Measurements from ENCODE around the gene ARHGDIG.

- TF ChIP-seq CTCF (IDR thresholded peaks at IDR 0.05; ENCODE audit: insufficient read depth, low read length, poor library complexity, severe bottlenecking) (peak; percentile 42), EZH2phosphoT487 (conservative IDR thresholded peaks at IDR 0.05; ENCODE audit: low read length) (no peak)
Measured at GRCh38 chr16:234468-235305, 45.7 kb upstream of the ARHGDIG start, which contains the start of gene FAM234A.

All from SU-DHL-6 (cell line).